HG03521 (cell line): ENCODE measurements around the gene RSU1.

ENCODE experiments used
- ATAC-seq: cut with Tn5 transposase; IDR thresholded peaks from one replicate; pipeline ENCODE4 v1.9.1; 2021; ENCODE audit warnings: mild to moderate bottlenecking, moderate library complexity; ENCODE audit not compliant: unreplicated experiment

RSU1 gene

GRCh38 chr10:16685551-16685950 is 131.7 kb downstream of the RSU1 start:
- no peak for ATAC-seq

GRCh38 chr10:16681521-16681920 is 135.7 kb downstream of the RSU1 start:
- no peak for ATAC-seq

DNA sequence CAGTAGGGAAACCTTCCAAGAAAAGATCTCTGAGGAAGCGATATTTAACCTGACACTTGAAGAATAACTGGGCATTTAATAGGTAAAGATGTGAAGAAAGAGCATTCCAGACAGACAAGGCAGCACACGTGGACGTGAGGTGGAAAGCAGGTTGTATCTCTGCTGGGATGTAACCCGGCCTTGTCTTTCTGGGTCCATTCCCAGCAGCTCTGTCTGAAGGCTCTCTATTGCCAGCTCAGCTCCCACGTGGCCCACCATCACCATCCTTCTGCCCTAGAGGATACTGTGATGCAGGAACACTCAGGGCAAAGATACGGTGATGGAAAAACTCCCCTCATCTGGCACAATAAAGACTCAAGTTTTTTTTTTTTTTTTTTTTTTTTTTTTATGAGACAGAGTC is 137.7 kb downstream of the RSU1 start:
- no peak for ATAC-seq

DNA sequence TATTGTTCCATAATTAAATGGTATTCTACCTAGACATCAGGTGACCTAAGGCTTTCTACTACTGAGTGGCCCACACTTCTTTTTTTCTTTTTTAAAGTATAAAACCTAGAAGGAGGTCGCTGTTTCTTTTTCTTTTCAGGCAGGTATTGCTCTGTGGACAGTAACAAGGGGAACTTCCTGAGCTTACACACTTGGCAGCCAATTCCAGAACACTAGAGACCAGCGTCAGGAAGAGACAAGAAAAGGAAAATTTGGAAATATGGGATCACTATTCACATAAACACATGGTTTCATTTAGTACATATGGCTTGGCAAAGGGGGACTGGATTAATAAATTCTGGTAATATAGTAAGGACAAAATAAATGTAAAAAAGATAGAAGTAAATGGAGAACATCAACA is 141.9 kb downstream of the RSU1 start:
- ATAC-seq: no peak

DNA sequence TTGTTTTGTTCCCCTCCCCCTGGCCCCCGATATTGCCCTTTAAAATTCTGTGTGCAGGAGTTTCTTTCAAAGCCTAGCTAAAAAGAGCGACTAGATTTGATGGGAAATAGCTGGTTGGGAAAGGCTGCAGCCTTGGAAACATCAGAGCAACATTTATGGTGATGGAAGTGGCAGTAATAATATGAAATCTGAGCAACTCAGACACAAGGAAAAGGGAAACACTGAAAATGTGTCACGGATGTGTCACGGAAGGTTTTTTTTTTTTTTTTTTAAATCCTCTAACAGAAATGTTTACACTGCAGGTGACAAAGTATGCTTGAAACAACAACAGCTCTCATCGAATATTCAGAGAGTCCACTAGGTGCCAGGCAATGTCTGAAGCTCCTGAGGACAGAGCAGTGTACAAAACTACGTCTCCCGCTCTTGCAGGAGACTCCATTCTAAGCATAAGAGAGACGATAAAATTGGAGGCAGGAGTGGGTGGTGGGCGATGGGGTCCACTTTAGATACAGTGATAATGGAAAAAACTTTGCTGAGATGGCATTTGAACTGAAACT is 143.0 kb downstream of the RSU1 start:
- ATAC-seq: no peak

DNA sequence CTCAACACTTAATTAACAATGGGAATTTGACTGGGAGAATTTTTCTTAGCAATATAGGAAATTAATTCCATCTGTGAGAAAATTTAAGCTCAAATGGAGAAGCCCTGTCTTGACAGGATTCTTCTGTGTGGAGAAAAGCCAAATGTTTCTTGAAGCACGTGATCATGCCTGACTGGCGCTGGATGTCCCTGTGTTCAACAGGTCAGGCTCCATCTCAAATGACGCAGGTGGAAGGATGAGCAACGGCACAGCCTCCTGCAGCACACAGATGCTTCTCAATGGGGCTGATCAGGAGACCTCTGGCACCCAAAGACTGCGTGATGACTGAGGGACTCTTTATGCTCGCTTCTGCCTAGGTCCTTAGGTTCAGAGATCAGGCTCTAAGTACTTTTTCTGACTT is 143.8 kb downstream of the RSU1 start:
- no peak for ATAC-seq

GRCh38 chr10:16663444-16663843 is 153.8 kb downstream of the RSU1 start:
- no peak for ATAC-seq

DNA sequence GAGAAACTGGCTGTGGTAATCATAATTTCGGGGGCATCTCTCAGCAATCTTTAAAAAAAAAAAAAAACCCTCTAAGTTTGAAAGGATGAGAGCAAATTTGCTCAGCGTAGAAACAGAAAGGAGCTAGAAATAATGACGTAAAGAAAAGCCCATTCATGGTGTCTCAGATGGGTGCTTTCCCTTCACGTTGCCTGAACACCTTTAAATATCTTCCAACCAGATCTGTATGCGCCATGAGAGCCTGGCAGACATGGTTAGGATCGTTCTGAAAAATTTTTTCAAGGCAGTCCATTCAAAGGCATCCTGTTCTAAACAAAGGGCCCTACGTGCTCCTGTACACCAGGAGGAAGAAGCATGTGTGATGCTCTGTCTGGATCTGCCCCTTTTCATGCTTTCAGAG is 154.3 kb downstream of the RSU1 start:
- ATAC-seq: no peak

- ATAC-seq: no peak
These were observed 160.3 kb downstream of the RSU1 start for GRCh38 chr10:16656895-16657294.

- no peak for ATAC-seq
These were observed 164.0 kb downstream of the RSU1 start for GRCh38 chr10:16653224-16653623.

DNA sequence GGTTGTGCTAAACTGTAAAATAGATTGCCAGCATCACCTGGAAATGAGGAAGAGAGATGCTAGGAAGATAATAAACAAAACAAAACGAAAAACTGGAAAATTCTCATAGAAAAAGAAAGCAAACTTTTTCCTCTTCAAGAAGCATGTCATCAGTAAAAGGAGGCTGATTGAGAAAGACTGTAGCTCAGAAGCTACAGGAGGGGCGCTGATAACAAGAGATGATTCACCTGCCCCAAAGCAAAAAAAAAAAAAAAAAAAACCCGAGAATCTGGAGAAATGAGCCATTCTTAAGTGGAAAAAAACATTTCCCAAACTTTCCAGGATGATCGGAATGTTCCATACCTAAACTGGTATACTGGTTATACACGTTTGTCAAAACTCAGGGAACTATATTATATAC is 165.1 kb downstream of the RSU1 start:
- no peak for ATAC-seq

DNA sequence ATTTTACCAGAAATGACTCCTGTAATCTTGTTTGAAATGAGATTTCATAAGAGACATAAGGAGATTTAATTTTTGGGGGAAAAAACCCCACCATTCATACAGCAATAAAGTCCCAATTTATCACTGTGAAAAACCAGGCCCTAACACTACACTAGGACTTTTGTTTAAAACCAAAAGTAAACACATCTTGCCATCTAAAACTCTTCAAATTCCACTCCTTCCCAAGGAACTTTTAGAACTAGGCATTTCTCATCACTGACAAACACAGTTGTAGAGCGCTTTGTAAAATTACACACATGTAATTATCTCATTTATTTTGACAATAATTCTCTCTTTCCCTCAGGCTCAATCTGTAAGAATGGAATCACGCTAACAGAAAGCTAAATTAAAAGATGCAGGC is 167.5 kb downstream of the RSU1 start:
- ATAC-seq: no peak

DNA sequence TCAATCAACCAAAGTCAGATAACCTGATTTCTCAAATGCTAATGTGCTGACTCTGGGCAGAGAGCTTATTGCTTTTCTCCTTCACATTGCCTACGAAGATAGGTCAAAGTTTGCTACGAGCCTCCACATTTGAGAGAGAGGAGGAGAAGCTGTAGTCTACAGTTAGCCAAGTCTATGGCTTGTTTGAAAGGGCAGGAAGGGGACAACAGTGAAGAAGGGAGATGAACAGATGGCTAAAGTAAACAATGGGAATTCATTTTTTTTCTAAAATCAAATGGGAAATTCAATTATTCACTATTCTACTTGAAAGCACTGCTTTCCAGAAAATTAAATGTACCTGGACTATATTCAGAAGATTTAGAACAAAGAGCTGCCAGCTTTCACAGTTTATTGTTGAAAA is 168.9 kb downstream of the RSU1 start:
- no peak for ATAC-seq

DNA sequence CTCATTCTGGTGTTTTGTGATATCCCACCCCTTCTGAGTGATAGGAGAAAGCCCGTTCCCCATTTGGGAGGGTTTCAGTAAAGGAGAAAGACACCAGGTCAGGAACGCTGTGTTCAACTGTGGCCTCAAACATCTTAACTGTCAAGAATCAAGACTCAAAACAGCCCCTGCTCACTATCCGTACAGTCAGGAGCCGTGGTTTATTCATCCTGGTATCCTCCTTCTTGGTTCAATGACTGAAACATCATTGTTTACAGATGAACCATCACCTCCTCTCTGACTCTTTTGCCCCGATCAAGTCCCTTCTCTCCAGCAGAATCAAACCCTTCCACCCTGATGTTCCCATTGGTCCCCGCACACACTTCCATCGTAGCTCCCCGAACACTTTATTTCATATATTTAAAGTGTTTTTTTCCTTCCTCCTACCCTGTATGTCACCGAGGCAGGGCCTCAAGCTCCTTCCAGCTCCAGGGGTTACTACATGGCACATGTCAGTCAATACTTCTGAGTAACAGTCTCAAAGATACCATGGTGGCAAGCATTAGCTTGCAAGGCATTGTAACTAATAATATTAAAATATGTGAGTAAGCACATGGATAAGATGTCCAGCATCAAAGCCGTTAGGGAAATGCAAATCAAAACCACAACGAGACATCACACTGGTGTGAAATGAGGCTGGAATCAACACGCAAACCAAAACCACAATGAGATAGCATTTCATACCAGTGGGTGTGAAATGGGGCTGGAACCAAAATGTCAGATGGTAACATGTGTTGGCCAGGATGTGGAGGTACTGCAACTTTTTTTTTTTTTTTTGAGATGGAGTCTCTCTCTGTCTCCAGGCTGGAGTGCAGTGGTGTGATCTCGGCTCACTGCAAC is 170.8 kb downstream of the RSU1 start:
- no peak for ATAC-seq

DNA sequence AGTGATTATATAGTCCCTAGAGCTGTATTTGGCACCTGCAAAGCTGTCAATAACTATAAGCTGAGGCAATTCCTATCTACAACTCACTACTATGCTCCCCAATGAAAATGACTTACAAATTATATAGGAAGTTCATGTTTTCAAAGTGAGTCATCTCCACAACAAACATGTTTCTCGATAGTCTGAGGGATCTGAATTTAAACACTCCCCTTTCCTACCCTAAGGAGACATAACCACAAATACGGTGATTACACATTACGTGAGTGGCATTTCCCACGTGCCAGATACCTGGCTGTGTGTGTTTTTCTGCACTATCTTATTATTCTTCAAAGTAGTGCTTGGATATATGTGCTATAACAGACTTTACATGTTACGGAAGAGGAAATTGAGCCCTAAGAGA is 173.1 kb downstream of the RSU1 start:
- ATAC-seq: no peak

DNA sequence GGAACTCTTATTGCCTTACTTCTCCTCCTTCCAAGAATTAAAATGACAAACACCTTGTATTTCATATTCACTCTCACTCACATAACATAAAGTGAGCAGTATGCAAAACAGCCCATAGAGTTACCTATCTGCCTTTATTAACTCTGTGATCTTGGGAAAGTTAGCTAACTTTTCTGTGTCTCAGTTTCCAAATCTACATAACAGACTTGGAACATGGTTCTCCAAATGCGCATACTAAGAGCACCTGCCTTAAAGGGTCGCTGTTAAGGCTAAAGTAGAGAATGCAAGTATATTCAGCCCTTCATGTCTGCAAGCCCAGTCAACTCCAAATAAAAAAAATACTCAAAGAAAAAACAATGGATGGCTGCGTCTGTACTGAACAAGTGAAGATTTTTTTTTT is 173.7 kb downstream of the RSU1 start:
- ATAC-seq: no peak

GRCh38 chr10:16640153-16640552 is 177.1 kb downstream of the RSU1 start:
- no peak for ATAC-seq

DNA sequence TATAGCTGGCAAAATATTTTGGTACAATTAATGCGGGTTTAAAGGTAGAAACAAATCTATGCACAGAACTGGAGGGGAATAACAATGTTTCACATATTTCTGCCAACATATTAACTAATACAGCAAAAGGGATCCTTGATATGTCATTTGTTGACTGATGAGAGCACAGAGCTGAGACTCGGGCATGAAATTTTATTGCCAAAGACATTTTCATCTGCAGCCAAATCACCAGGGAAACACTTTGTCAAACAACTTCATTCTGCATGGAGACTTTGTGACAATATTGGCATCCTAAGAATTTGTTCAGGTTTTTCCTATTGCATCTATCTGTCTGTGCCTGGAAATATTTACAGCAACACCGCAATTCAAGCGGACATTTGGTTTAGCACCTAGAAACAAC is 177.8 kb downstream of the RSU1 start:
- ATAC-seq: no peak

- no peak for ATAC-seq
These were observed 184.2 kb downstream of the RSU1 start for GRCh38 chr10:16632996-16633395.

DNA sequence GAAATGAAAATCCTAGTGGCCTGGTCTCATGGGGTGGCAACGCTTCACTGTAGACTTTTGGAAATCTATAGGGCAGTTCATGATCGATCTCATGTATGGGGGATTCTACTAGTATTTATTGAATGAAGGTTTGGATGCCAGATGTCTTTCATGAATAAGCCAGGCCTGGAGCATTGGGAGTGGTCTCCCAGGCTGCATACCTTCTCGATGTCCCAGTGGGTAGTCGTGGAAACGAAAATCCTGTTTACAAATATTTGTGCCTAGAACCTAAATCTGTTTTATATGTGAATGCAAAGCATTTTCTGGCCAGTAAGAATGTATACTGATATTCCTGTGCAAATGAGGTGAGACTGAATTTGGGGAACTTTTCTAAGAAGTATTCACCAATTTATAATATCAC is 190.5 kb downstream of the RSU1 start:
- no peak for ATAC-seq

DNA sequence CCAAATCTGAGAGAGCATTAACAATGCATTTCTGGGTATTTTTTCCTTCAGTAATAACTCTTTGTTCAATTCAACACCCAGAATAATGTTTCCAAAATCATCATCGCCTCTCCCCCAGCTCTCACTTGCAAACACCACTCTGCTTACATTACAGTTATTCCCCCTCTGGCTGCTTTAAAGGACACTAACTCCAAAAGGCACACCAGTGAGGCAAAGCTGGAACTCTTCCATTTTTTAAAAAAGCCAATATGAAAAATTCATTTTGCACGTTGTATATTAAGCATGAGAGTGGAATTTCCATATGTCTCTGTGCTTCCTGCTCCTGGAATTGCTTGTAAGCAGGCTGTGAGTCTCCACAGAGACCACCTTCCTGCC is 204.3 kb downstream of the RSU1 start:
- no peak for ATAC-seq

DNA sequence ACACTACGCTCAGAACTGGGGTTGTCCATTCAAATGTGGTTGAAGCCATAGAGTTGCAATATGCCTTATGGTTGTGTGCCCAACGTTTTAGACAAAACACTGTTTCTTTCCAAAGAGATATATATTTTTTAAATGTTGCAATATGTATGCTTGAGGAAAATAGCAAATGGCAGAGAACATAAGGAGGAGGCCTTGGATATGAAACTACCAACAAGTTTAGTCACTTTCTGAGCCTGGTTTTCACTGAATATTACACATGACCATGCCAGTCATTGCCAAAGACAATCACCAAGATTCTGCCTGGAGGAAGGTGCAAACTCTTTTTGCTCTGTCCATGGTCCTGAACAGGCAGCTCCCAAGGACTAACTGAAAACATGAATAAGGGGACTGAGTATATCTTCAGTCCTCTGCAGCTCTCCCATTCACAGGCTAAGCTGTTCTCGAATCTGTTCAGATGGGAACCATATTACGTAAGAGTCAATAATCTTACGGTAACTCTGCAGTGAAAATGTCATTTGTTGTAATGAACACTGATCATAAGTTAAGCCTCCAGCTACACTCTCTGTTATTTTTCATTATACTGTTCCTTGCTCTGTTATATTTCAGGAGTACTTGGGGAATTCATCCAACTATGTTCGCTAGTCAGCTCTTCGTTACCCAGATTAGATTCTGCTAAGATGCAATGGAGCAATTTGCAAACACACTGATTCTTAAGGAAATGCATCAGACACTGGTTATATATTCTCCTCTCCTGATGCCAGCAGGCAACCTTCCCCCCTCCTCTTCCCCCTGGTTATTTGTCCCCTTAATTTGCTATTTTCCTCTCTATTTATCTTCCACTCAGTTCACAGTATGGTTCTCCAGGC is 204.9 kb downstream of the RSU1 start:
- ATAC-seq: no peak
